ENCODE data around the gene PPARGC1A.

The PPARGC1A gene

DNA sequence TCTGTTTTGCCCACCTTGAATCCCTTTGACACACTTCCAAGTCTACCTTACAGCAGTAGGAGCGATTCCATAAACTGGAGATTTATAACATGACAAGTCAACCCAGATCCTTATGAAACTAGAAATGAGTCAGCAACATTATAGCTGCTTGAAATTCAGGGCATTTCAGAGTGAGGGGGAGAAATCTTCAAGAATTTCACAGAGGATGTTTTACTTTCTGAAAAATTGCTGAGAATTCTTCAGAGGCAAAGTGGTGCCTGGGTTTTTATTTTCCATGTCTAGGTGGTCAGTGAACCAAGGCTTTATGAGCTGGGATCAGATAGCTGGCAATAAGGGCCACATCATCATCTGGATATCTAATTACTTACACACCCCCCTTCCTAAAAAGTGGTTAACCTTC lies 119.8 kb downstream of the PPARGC1A start:
- DNase-seq (ENCODE audit: low read depth): no peak

DNA sequence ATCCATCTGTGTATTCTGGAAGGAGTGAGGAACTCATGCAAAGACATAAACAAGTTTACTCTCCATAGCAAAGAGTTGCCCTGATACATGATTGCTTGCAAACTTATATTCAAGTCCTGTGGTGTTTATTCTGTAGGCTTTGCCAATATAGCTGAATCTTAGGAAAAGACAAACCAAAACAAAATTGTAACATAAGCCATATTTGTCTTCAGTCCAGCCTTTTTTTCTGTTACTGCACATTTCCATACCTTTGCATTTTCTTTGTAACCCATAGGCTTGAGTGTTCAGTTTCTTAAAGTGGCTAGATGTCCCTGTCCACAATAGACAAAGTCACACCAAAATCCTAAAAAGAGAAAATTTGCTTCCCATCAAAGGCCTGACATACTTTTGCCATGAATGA lies 120.4 kb downstream of the PPARGC1A start:
- no peak for DNase-seq (ENCODE audit: low read depth)

DNA sequence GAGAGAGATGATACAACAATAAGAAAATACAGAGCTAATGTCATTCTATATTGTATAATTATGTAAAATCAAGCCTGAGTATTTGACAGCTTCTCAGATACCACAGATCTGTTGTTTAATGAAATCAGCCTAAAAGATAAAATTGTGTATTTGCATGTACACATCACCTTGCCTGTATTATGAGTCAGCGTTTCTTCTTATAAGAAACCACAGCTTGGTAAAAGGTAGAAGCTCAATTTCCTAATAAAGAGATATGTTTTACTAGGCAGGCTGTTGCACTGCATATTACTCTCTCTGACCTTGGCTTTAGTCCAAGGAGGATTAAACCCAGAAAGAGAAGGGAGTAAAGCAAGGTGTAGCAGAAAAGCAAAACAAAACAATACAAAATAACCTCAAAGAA lies 121.3 kb downstream of the PPARGC1A start:
- no peak for DNase-seq (ENCODE audit: low read depth)

DNA sequence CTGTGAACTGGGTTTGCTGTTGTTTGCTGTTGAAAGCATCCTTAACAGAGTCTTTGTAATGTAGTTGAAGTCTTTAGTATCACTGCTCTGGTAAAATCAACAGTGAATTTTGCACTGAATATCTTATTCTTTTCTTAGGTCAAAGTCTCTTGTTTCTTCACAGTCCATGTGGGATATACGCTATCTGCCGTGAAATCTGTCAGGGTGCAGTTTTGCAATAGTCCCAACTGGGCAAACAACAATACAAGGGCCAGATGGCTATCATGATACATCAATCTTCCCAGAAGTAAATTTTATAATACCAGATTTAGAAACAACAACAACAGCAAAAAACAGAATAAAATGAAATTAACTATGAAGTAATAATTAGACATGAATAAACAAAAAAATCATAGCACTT lies 123.5 kb downstream of the PPARGC1A start:
- DNase-seq (ENCODE audit: low read depth): no peak

DNA sequence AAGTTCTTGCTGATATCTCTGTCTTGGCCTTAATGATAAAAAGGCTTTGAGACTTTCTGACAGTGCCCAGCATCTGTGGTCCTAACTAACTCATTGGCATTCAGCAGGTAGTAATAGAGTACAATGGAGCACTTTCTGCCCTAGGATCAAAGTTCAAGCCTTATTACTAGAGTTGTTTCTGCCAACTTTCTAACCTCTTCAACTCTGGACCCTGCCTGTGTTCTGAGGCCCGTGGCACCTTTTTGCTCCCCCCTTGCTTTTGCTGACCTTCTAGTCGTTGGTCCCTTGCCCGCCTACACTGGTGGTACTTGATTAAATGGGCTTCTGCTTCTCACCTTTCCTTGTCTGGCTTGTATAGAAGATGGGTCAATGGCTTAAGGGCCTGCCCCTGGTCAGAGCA lies 126.3 kb downstream of the PPARGC1A start:
- DNase-seq (ENCODE audit: low read depth): no peak

DNA sequence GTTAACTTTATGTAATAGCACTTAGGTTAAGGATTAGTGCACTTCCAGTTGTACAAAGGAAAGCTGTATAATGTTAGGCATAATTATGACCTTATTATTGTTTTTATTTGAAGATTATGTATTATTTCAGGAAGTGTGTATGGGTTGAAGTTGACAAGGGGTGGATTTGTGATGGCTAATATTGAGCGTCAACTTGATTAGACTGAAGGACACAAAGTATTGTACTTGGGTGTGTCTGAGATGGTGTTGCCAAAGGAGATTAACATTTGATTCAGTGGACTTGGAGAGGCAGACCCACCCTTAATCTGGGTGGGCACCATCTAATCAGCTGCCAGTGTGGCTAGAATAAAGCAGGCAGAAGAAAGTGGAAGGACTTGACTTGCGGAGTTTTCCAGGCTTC lies 127.3 kb downstream of the PPARGC1A start:
- no peak for DNase-seq (ENCODE audit: low read depth)

DNA sequence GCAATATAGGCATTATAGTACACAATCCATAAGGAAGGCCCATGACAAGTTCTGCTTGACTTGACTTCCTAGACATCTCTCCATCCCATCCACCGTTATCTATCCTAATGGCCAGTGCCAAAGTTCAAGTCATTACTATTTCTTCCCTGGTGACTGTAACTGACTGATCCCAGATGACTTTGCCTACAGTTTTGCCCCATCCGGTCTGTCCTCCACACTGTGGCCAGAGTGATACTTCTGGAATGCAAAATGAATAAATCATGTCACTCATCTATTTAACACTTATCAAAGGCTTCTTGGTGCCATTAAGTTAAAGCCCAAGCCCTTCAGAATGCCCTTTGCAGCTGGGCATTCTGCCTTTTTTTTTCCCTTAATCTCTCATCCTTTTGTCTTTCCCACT lies 130.8 kb downstream of the PPARGC1A start:
- no peak for DNase-seq (ENCODE audit: low read depth)

DNA sequence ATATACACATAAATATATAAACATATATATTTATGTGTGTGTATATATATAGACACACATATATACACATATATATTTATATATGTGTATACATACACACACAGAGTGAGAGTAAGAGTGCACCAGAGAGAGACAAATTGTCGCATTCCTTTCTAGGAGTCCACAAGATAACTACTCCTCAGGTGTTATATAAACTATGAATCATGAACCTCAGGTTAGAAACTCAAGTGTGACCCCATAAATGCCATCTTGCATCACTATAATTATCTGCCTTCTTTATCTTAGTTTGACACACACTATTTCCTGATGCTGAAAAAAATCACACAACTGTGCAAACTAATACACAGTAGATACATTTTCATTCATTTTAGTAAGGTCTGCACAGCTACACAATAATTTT lies 135.2 kb downstream of the PPARGC1A start:
- no peak for DNase-seq (ENCODE audit: low read depth)

DNA sequence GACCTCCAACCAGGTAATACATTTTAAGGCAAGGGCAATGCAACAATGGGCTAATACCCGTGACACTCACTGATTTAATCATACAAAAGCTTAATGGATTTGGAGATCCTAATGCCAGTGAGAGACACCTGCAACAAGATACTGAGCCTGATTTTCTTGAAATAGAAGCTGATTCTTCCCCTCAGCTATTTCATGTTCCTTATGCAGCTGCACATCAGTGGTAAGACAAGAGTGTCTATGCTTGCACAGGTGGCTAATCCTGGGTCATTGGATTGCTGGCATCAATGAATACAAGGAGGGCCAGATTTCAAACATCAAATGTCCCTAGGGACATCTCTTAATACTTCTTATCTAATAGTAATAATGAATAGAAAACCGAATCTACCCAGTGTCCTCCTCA lies 139.7 kb downstream of the PPARGC1A start:
- no peak for DNase-seq (ENCODE audit: low read depth)

DNA sequence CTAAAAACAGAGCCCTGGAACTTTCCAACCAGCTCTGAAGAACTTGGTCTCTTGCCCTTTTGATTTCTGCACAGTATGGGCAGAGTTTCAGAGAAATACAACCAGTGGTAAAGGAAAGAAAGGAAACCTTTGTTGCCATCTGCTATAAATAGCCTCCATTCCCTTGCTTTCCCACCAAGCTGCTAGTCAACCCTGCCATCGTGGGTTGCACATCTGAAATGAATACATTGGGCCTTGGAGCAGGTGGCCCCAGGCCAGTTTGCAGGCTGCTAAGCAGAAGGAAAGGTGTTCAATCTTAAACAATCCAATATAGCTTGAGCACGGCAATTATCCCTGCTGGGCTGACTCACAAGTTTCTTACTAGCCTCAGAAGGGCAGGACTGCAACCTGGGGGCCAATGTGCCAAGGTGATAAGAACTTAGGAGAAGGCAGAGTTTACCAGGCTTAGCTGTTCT lies 142.5 kb downstream of the PPARGC1A start:
- no peak for DNase-seq (ENCODE audit: low read depth)

DNA sequence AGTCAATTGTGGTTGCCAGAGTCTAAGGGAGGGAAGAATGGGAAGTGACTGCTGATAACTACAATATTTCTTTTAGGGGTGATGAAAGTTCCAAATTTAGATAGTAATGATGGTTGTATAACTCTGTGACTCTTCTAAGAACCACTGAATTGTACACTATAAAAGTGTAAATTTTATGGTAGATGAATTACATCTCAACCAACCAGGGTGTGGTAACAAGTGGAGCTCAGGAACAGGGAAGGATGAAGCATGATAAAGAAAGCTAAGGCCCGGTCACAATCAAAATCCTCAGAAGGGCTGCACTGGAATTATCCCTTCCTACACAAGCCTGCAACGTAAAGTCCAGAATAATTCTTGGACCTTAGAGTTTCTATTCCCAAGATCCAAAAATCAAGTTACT lies 143.2 kb downstream of the PPARGC1A start:
- DNase-seq (ENCODE audit: low read depth): no peak

DNA sequence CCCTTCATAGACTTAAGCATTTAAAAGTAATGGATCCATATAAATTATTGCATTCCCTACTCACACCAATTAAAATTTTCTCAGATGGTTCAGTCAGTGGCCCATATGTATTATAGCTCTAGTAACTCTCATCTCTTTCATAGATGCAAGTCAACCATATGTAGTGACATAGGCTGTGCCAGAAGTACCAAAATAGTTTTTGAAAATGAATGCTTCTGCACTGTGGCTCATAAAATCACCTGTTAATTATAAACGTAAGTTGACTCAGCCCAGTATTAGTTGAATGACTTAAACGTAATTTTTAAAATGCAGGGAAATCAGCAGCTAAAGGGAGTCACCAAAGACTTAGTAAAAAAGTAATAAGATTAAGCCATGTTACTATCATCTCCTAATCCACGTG lies 143.8 kb downstream of the PPARGC1A start:
- no peak for DNase-seq (ENCODE audit: low read depth)

DNA sequence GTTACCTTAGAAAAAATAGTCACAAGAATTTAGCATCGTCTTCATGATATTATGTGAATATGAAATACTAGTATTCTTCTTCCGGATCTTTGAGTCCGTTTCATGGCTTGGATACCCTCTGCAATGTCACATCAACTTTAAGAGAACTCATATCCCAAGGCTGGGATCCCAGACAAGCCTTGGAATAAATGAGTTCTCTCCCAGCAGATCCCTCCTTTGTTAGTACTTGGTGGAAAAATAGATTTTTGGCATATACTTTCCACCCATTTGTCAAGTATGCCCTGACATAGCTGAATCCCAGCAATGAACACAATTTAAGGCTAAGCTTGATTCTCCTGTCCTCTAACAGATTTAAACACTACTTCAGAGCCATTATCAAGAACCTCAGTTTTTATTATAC lies 144.5 kb downstream of the PPARGC1A start:
- no peak for DNase-seq (ENCODE audit: low read depth)

All from stimulated activated CD8-positive, alpha-beta memory T cell treated with anti-CD3 and anti-CD28 coated beads, Interleukin-7, amount 100 ng/mL, for 24 hours (primary cell).